Nephron progenitor cell (in vitro differentiated cells): ENCODE data around the gene AHDC1.
A peak's percentile ranks its signal among the peaks of the same experiment; 100 is the strongest.

Experiments used
- DNase-seq: peaks from one replicate; pipeline ENCODE4 v3.0.0; 2021
- H3K27ac Mint-ChIP-seq: 2 replicates; pipeline ENCODE4 v1.8.0; 2021; ENCODE audit warnings: mild to moderate bottlenecking, moderate library complexity, mixed read lengths
- H3K27me3 Mint-ChIP-seq: 2 replicates; pipeline ENCODE4 v1.8.0; 2021; ENCODE audit warnings: mild to moderate bottlenecking, low read depth, mixed read lengths; ENCODE audit not compliant: poor library complexity
- H3K36me3 Mint-ChIP-seq: 2 replicates; pipeline ENCODE4 v1.8.0; 2021; ENCODE audit warnings: low read depth, mixed read lengths
- H3K4me1 Mint-ChIP-seq: 2 replicates; pipeline ENCODE4 v1.8.0; 2021; ENCODE audit warnings: mixed read lengths
- H3K4me3 Mint-ChIP-seq: 2 replicates; pipeline ENCODE4 v1.8.0; 2021; ENCODE audit warnings: mild to moderate bottlenecking, moderate library complexity, mixed read lengths
- H3K9me3 Mint-ChIP-seq: 2 replicates; pipeline ENCODE4 v1.8.0; 2021; ENCODE audit warnings: mild to moderate bottlenecking, moderate library complexity, mixed read lengths
- CTCF ChIP-seq: fragments of 200-600 bp; sonication (generic); IDR thresholded peaks from 2 replicates; pipeline ENCODE4 v1.5.0; 2021; ENCODE audit warnings: antibody characterized with exemption

AHDC1 gene

GRCh38 chr1:27598295-27598687 is 5.7 kb downstream of the AHDC1 start:
- TF ChIP-seq CTCF: no peak
- peak; percentile 49 for DNase-seq
- H3K27me3 Mint-ChIP-seq: no peaks in the 10 kb centered on the region
- no peaks in the 10 kb centered on the region for H3K4me1 Mint-ChIP-seq
- no peaks in the 10 kb centered on the region for H3K9me3 Mint-ChIP-seq
- peak overlapping the region; percentile 69 for H3K4me3 Mint-ChIP-seq
- peak overlapping the region; percentile 83 for H3K27ac Mint-ChIP-seq
- H3K36me3 Mint-ChIP-seq: no peaks in the 10 kb centered on the region

- no peak for DNase-seq
- H3K27ac Mint-ChIP-seq: peak overlapping the region; percentile 85
Measured at GRCh38 chr1:27597516-27598294, 6.2 kb downstream of the AHDC1 start.

GRCh38 chr1:27596986-27597385 is 7.0 kb downstream of the AHDC1 start:
- Mint-ChIP-seq H3K27ac (no peak overlapping the region), H3K9me3 (no peaks in the 10 kb centered on the region), H3K36me3 (no peaks in the 10 kb centered on the region), H3K4me1 (peaks cover 2% of the 10 kb centered on the region), H3K27me3 (no peaks in the 10 kb centered on the region), H3K4me3 (no peak overlapping the region)
- no peak for DNase-seq
- no peak for TF ChIP-seq CTCF

More at GRCh38 chr1:27597516-27598294, 6.2 kb downstream of the AHDC1 start:
- Mint-ChIP-seq H3K9me3 (no peaks in the 10 kb centered on the region), H3K27me3 (no peaks in the 10 kb centered on the region), H3K4me3 (no peak overlapping the region), H3K36me3 (no peaks in the 10 kb centered on the region), H3K4me1 (no peaks in the 10 kb centered on the region)
- TF ChIP-seq CTCF: no peak

- no peak for TF ChIP-seq CTCF
- Mint-ChIP-seq H3K27me3 (no peaks in the 10 kb centered on the region), H3K9me3 (no peaks in the 10 kb centered on the region), H3K36me3 (no peaks in the 10 kb centered on the region), H3K4me1 (peaks cover 9% of the 10 kb centered on the region), H3K27ac (no peak overlapping the region), H3K4me3 (no peak overlapping the region)
- no peak for DNase-seq
Measured at GRCh38 chr1:27596261-27596660, 7.7 kb downstream of the AHDC1 start.

- no peak for DNase-seq
- no peaks in the 10 kb centered on the region for H3K36me3 Mint-ChIP-seq
Measured at GRCh38 chr1:27595597-27595996, 8.3 kb downstream of the AHDC1 start.

More at GRCh38 chr1:27595597-27595996, 8.3 kb downstream of the AHDC1 start:
- Mint-ChIP-seq H3K4me1 (peaks cover 15% of the 10 kb centered on the region), H3K4me3 (no peak overlapping the region), H3K27me3 (no peaks in the 10 kb centered on the region), H3K27ac (no peak overlapping the region), H3K9me3 (no peaks in the 10 kb centered on the region)
- no peak for TF ChIP-seq CTCF
